DOHH2 (cell line): ENCODE results near the gene CALN1.

ENCODE experiments used
- H3F3A ChIP-seq: fragments of 200-600 bp; sonication (generic), shearing (Covaris generic); 2 replicates; pipeline ENCODE4 v1.6.0; 2016; ENCODE audit warnings: antibody characterized with exemption, mild to moderate bottlenecking; ENCODE audit not compliant: control insufficient read depth, insufficient read depth
- H3K27ac ChIP-seq: fragments of 200-600 bp; sonication (generic); 2 replicates; pipeline ENCODE4 v1.5.1; 2014; ENCODE audit warnings: low read depth, mild to moderate bottlenecking, low read length, moderate library complexity
- H3K27me3 ChIP-seq: fragments of 200-600 bp; sonication (generic); 2 replicates; pipeline ENCODE4 v1.6.1; 2014; ENCODE audit warnings: mild to moderate bottlenecking, low read length, mixed read lengths; ENCODE audit not compliant: control insufficient read depth
- H3K36me3 ChIP-seq: fragments of 200-600 bp; sonication (generic); 2 replicates; pipeline ENCODE4 v1.6.1; 2014; ENCODE audit warnings: mild to moderate bottlenecking, low read length, moderate library complexity, mixed read lengths; ENCODE audit not compliant: control insufficient read depth
- H3K4me1 ChIP-seq: fragments of 200-600 bp; sonication (generic); 2 replicates; pipeline ENCODE4 v1.6.1; 2014; ENCODE audit warnings: mild to moderate bottlenecking, low read length, mixed read lengths; ENCODE audit not compliant: control insufficient read depth
- H3K4me2 ChIP-seq: fragments of 200-600 bp; sonication (generic); 2 replicates; pipeline ENCODE4 v1.6.0; 2014; ENCODE audit warnings: mild to moderate bottlenecking, low read length, moderate library complexity
- H3K4me3 ChIP-seq: fragments of 200-600 bp; sonication (generic); 2 replicates; pipeline ENCODE4 v1.5.1; 2014; ENCODE audit warnings: mild to moderate bottlenecking, low read length, mixed read lengths
- H3K79me2 ChIP-seq: fragments of 200-600 bp; sonication (generic); 2 replicates; pipeline ENCODE4 v1.6.1; 2014; ENCODE audit warnings: mild to moderate bottlenecking, low read length, mixed read lengths; ENCODE audit not compliant: control insufficient read depth
- H3K9me2 ChIP-seq: fragments of 200-600 bp; sonication (generic); replicated peaks from 2 replicates; pipeline ENCODE4 v1.6.1; 2014; ENCODE audit warnings: mild to moderate bottlenecking, low read length, mixed read lengths; ENCODE audit not compliant: control insufficient read depth
- H3K9me3 ChIP-seq: fragments of 200-600 bp; sonication (generic); 2 replicates; pipeline ENCODE4 v1.6.1; 2014; ENCODE audit warnings: antibody characterized with exemption, low read length, mixed read lengths; ENCODE audit not compliant: control insufficient read depth, insufficient read depth
- H4K20me1 ChIP-seq: fragments of 200-600 bp; sonication (generic); 2 replicates; pipeline ENCODE4 v1.6.0; 2014; ENCODE audit warnings: low read depth, mild to moderate bottlenecking, antibody characterized with exemption, low read length, moderate library complexity; ENCODE audit not compliant: control insufficient read depth, insufficient read depth
- EZH2phosphoT487 ChIP-seq: fragments of 200-600 bp; sonication (generic); IDR thresholded peaks from 2 replicates; pipeline ENCODE4 v1.6.1; 2017; ENCODE audit warnings: borderline replicate concordance, mild to moderate bottlenecking, antibody characterized with exemption, low read length, moderate library complexity, mixed read lengths
- TF ChIP-seq, protein P1 (sequence below): fragments of 200-600 bp; sonication (generic); IDR thresholded peaks from one replicate; pipeline ENCODE4 v1.5.1; 2014; ENCODE audit warnings: antibody characterized with exemption, mild to moderate bottlenecking, low read depth, low read length; ENCODE audit not compliant: poor library complexity, severe bottlenecking

The CALN1 gene

DNA sequence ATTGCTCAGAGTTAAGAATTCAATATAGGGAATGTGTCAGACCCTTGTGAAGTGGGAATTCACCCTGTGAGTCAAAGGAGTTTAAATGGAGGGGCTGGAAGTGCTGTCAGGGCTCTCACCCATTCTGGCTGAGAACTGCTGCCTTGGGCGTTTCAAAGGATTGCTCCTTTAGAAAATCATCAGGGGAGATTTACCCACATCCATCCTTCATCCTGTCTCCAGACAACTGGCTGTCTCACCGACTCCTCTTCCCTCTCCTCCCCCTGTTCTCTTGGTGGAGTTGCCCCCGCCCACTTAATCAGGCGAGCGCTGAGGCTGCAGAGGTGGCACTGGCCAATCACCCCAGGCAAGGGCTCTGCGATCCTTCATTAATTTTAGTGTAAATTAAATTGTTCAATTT is 554.8 kb downstream of the CALN1 start:
- no peaks in the 10 kb centered on the region for H3K79me2 ChIP-seq
- no peaks in the 10 kb centered on the region for H3K27me3 ChIP-seq
- H3K9me2 ChIP-seq, result no peaks in the 10 kb centered on the region
- H3K4me2 ChIP-seq, result no peak overlapping the region
- no peak overlapping the region for H3K4me3 ChIP-seq
- H3K9me3 ChIP-seq, result peaks cover 5% of the 10 kb centered on the region; the same call in 1 of the 2 replicates
- no peaks in the 10 kb centered on the region for H3K36me3 ChIP-seq
- H3K4me1 ChIP-seq, result no peaks in the 10 kb centered on the region
- H4K20me1 ChIP-seq, result no peaks in the 10 kb centered on the region
- no peak overlapping the region for H3K27ac ChIP-seq
- TF ChIP-seq, protein P1, sequence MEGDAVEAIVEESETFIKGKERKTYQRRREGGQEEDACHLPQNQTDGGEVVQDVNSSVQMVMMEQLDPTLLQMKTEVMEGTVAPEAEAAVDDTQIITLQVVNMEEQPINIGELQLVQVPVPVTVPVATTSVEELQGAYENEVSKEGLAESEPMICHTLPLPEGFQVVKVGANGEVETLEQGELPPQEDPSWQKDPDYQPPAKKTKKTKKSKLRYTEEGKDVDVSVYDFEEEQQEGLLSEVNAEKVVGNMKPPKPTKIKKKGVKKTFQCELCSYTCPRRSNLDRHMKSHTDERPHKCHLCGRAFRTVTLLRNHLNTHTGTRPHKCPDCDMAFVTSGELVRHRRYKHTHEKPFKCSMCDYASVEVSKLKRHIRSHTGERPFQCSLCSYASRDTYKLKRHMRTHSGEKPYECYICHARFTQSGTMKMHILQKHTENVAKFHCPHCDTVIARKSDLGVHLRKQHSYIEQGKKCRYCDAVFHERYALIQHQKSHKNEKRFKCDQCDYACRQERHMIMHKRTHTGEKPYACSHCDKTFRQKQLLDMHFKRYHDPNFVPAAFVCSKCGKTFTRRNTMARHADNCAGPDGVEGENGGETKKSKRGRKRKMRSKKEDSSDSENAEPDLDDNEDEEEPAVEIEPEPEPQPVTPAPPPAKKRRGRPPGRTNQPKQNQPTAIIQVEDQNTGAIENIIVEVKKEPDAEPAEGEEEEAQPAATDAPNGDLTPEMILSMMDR, result no peak
- TF ChIP-seq EZH2phosphoT487, result no peak
- H3F3A ChIP-seq, result no peaks in the 10 kb centered on the region

DNA sequence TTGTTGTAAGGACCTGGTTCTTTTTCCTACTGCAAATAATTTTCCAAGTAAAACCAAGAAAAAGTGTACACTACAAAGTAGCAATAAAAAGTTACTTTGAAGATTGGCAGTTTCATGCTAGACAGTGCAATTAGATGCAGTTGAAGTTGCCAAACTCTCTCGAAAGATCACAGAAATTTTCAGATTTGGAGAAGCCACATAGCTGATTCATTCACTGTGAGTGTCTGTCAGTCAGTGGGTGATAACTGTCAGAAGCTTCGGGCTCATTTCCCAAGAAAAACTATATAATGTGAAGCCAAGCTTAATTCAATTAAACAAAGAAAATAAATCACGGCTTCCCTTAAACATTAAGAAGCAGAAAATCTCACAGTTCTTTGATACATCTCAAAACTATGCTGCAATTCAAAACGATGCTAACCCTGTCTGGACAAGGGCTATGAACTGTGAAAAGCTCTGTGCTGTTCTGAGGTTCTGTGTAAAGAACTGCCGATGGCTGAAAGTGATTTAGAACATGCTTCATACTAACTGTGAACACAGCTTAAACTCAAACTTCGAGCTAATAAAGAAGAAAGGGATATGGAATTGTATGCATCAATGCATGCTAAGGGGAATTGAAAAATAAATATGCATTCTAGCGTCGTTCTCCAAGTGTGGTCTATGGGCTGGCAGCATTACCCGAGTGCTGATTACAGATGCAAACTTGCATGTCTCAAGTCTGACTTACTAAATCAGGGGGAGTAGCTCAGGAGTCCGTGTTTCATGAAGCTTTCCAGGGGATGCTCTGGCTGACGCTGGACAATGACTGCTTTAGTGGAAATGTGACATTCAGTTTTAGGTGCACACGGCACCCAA is 557.4 kb downstream of the CALN1 start:
- Histone ChIP-seq H3K36me3 (no peaks in the 10 kb centered on the region), H3K27me3 (no peaks in the 10 kb centered on the region), H3K79me2 (no peaks in the 10 kb centered on the region), H3K27ac (no peak overlapping the region), H3F3A (no peaks in the 10 kb centered on the region), H3K4me1 (no peaks in the 10 kb centered on the region), H3K9me3 (no peaks in the 10 kb centered on the region), H3K4me2 (no peak overlapping the region), H4K20me1 (no peaks in the 10 kb centered on the region), H3K9me2 (no peaks in the 10 kb centered on the region; the same call in 1 of the 2 replicates), H3K4me3 (no peak overlapping the region)
- TF ChIP-seq, protein P1, result no peak
- no peak for TF ChIP-seq EZH2phosphoT487

DNA sequence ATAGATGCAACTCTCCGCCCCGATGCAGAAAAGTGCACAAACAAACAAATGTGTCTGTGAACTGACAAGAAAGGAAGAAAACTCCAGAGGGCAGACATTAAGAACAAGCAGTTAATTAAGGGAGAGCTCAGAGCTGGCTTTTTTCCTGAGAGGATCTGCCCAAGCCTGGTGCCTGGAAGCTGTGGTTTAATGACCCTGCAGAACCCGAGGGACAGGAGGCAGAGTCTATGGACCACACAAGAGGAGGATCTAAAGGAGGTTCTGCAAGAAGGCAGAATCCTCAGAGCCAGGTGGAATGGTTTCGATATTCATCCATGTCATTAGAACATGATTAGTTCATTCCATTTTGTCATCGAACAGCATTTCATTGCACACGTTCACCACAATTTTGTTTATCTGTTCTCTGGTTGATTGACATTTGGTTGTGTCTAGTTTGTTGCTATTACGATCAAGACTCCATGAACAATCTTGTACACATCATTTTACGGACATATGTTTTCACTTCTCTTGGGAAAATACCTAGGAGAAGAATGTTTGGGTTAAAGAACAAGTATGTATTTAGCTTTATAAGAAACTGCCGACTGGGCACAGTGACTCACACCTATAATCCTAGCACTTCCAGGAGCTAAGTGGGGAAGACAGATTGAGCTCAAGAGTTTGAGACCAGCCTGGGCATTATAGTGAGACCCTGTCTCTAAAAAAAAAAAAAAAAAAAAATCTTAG is 560.2 kb downstream of the CALN1 start:
- Histone ChIP-seq H3K36me3 (no peaks in the 10 kb centered on the region), H3K4me1 (no peaks in the 10 kb centered on the region), H3F3A (no peaks in the 10 kb centered on the region), H3K4me2 (no peak overlapping the region), H3K27me3 (no peaks in the 10 kb centered on the region), H3K79me2 (no peaks in the 10 kb centered on the region), H3K9me3 (no peaks in the 10 kb centered on the region), H3K27ac (no peak overlapping the region), H3K4me3 (no peak overlapping the region), H4K20me1 (no peaks in the 10 kb centered on the region), H3K9me2 (no peaks in the 10 kb centered on the region; the same call in 1 of the 2 replicates)
- no peak for TF ChIP-seq EZH2phosphoT487
- TF ChIP-seq, protein P1, result no peak
